PC-3 (cell line): ENCODE measurements around the gene KIF6. TPM values are rescaled to one million over a fixed set of nuclear protein-coding genes. Genes with fewer than 3 reads are reported as not detected.

Experiments used
- ATAC-seq: fragments of 200-7000 bp; cut with Tn5 transposase; 2 replicates; pipeline ENCODE4 v1.9.1; 2020; ENCODE audit warnings: mild to moderate bottlenecking, moderate library complexity
- BruUV-seq: library from RNA; stranded (reverse); fragments of 400-500 nt; replicated peaks from 2 replicates; lab custom pipeline; 2021; lab: Mats Ljungman, UMichigan
- CTCF ChIA-PET: fragments of 300-600 bp; sonication (Branson Sonifier 250); formaldehyde crosslinking; loops from one replicate; lab custom pipeline; 2022; ENCODE audit warnings: antibody characterized with exemption; lab: Charles Lee
- POLR2A ChIA-PET: fragments of 300-600 bp; sonication (Branson Sonifier 250); formaldehyde crosslinking; loops from one replicate; lab custom pipeline; 2022; ENCODE audit warnings: antibody characterized with exemption; ENCODE audit not compliant: unreplicated experiment; lab: Charles Lee
- DNase-seq: peaks from one replicate; pipeline ENCODE4 v3.0.0-alpha.2; 2015
- H2AFZ ChIP-seq: fragments of 300-600 bp; sonication (generic); 2 replicates; pipeline ENCODE4 v1.6.0; 2016; ENCODE audit warnings: antibody characterized with exemption, low read length
- H3F3A ChIP-seq: fragments of 300-600 bp; sonication (generic); one replicate; pipeline ENCODE4 v1.6.0; 2017; ENCODE audit warnings: antibody characterized with exemption, low read length, control low read depth, mild to moderate bottlenecking; ENCODE audit not compliant: unreplicated experiment
- H3K27ac ChIP-seq: fragments of 300-600 bp; sonication (generic); 2 replicates; pipeline ENCODE4 v1.5.1; 2016; ENCODE audit warnings: mild to moderate bottlenecking, low read length
- H3K27me3 ChIP-seq: fragments of 300-600 bp; sonication (generic); 2 replicates; pipeline ENCODE4 v1.6.1; 2016; ENCODE audit warnings: low read length, mixed read lengths
- H3K36me3 ChIP-seq: fragments of 300-600 bp; sonication (generic); 2 replicates; pipeline ENCODE4 v1.6.1; 2016; ENCODE audit warnings: low read depth, mixed run types, low read length, mixed read lengths
- H3K4me1 ChIP-seq: fragments of 300-600 bp; sonication (generic); 2 replicates; pipeline ENCODE4 v1.5.1; 2016; ENCODE audit warnings: low read length; ENCODE audit not compliant: insufficient read depth
- H3K4me2 ChIP-seq: fragments of 300-600 bp; sonication (generic); 2 replicates; pipeline ENCODE4 v1.6.0; 2016; ENCODE audit warnings: low read length
- H3K4me3 ChIP-seq: fragments of 300-600 bp; sonication (generic); 2 replicates; pipeline ENCODE4 v1.5.1; 2016; ENCODE audit warnings: mild to moderate bottlenecking, low read length, mixed read lengths
- H3K79me2 ChIP-seq: fragments of 300-600 bp; sonication (generic); 2 replicates; pipeline ENCODE4 v1.6.1; 2017; ENCODE audit warnings: low read length, mixed read lengths
- H3K9ac ChIP-seq: fragments of 300-600 bp; sonication (generic); 2 replicates; pipeline ENCODE4 v1.6.0; 2016; ENCODE audit warnings: mild to moderate bottlenecking, low read length
- H3K9me2 ChIP-seq: fragments of 300-600 bp; sonication (generic); replicated peaks from 2 replicates; pipeline ENCODE4 v1.6.1; 2016; ENCODE audit warnings: mixed run types, low read length, mixed read lengths
- H3K9me3 ChIP-seq: fragments of 300-600 bp; sonication (generic); 2 replicates; pipeline ENCODE4 v1.6.1; 2016; ENCODE audit warnings: low read length, mixed read lengths
- H4K20me1 ChIP-seq: fragments of 300-600 bp; sonication (generic); 2 replicates; pipeline ENCODE4 v1.6.1; 2016; ENCODE audit warnings: low read length, mixed read lengths
- CTCF ChIP-seq: fragments of 300-600 bp; sonication (generic); conservative IDR thresholded peaks from 2 replicates; pipeline ENCODE4 v1.5.1; 2017; ENCODE audit warnings: antibody characterized with exemption, low read depth, mild to moderate bottlenecking, low read length
- EZH2 ChIP-seq: fragments of 300-600 bp; sonication (generic); IDR thresholded peaks from one replicate; pipeline ENCODE4 v1.6.1; 2017; ENCODE audit warnings: antibody characterized with exemption, mild to moderate bottlenecking, low read length; ENCODE audit not compliant: unreplicated experiment
- EZH2phosphoT487 ChIP-seq: fragments of 300-600 bp; sonication (generic); IDR thresholded peaks from 2 replicates; pipeline ENCODE4 v1.6.1; 2018; ENCODE audit warnings: mild to moderate bottlenecking, antibody characterized with exemption, low read length, borderline replicate concordance
- intact Hi-C: fragments of 100-400 bp; cut with micrococcal nuclease; formaldehyde crosslinking; loops from 2 replicates; pipeline ENCODE4 v1.9.0; 2023
- total RNA-seq: library from RNA; depleted of rRNA; stranded (reverse); fragments of >200 nt; gene quantifications from 2 replicates; pipeline ENCODE4 v1.2.3, GENCODE V29; 2014

The KIF6 gene
- total RNA-seq, 1 experiment from 2014 or later: 0.07 TPM

GRCh38 chr6:39496456-39496855 is 228.8 kb downstream of the KIF6 start:
- Histone ChIP-seq H3K9ac (no peak overlapping the region), H3K9me3 (0 out of 2 replicates have a peak, but pooled peaks cover 3% of the 10 kb centered on the region), H3K4me2 (no peak overlapping the region), H3K4me1 (no peaks in the 10 kb centered on the region), H3K27ac (no peak overlapping the region), H3K9me2 (no peaks in the 10 kb centered on the region), H3K27me3 (peaks cover 19% of the 10 kb centered on the region), H2AFZ (no peak overlapping the region), H3K4me3 (no peak overlapping the region), H4K20me1 (no peaks in the 10 kb centered on the region), H3K36me3 (no peaks in the 10 kb centered on the region), H3F3A (no peaks in the 10 kb centered on the region), H3K79me2 (no peaks in the 10 kb centered on the region)
- DNase-seq: no peak
- ATAC-seq: no peak
- TF ChIP-seq CTCF (no peak), EZH2 (no peak), EZH2phosphoT487 (no peak)
- POLR2A ChIA-PET: no interaction called here
- BruUV-seq: no TSS peak
- CTCF ChIA-PET: no interaction called here
- intact Hi-C loops: no loop called here

- intact Hi-C loops: no loop called here
- Histone ChIP-seq H3K9me2 (no peaks in the 10 kb centered on the region), H3K9me3 (no peaks in the 10 kb centered on the region), H3K36me3 (no peaks in the 10 kb centered on the region), H3K4me2 (no peak overlapping the region), H2AFZ (no peak overlapping the region), H3K79me2 (no peaks in the 10 kb centered on the region), H4K20me1 (no peaks in the 10 kb centered on the region), H3K9ac (no peak overlapping the region), H3F3A (no peaks in the 10 kb centered on the region), H3K27me3 (peaks cover 19% of the 10 kb centered on the region), H3K27ac (no peak overlapping the region), H3K4me1 (no peaks in the 10 kb centered on the region), H3K4me3 (no peak overlapping the region)
- DNase-seq (no peak), ATAC-seq (no peak)
- TF ChIP-seq CTCF: no peak
- no peak for TF ChIP-seq EZH2phosphoT487
- TF ChIP-seq EZH2: no peak
- ChIA-PET CTCF (no interaction called here), POLR2A (no interaction called here)
- no TSS peak for BruUV-seq
These were observed 229.6 kb downstream of the KIF6 start for GRCh38 chr6:39495640-39496039.

- CTCF ChIA-PET: no interaction called here
- ATAC-seq (no peak), DNase-seq (no peak)
- Histone ChIP-seq H3K4me1 (no peaks in the 10 kb centered on the region), H3K4me3 (no peak overlapping the region), H2AFZ (no peak overlapping the region), H3K9me3 (no peaks in the 10 kb centered on the region), H3K79me2 (no peaks in the 10 kb centered on the region), H3K27ac (no peak overlapping the region), H4K20me1 (no peaks in the 10 kb centered on the region), H3K4me2 (no peak overlapping the region), H3F3A (no peaks in the 10 kb centered on the region), H3K36me3 (no peaks in the 10 kb centered on the region), H3K27me3 (peaks cover 19% of the 10 kb centered on the region), H3K9me2 (no peaks in the 10 kb centered on the region), H3K9ac (no peak overlapping the region)
- intact Hi-C loops: no loop called here
- TF ChIP-seq EZH2phosphoT487 (no peak), CTCF (no peak), EZH2 (no peak)
- no TSS peak for BruUV-seq
- POLR2A ChIA-PET: no interaction called here
These were observed 230.2 kb downstream of the KIF6 start for GRCh38 chr6:39494998-39495397.
